Activated CD4-positive, CD25-positive, alpha-beta regulatory T cell treated with anti-CD3 and anti-CD28 coated beads, Interleukin-2, amount 50 U/mL, for 24 hours (primary cell): ENCODE data around the gene UBE2V1.
"Not testable (repeated sequence)": the region's sequence is repeated elsewhere in the genome, so short reads cannot be mapped to it uniquely, and the experiment has no call there.

Source experiments
- ATAC-seq, 2 donors: fragments of 150-1000 bp; cut with Tn5 transposase; one replicate each; pipeline ENCODE4 v1.10.0; 2021; ENCODE audit warnings: mild to moderate bottlenecking in 1 of 2, moderate library complexity in 1 of 2

Gene UBE2V1

DNA sequence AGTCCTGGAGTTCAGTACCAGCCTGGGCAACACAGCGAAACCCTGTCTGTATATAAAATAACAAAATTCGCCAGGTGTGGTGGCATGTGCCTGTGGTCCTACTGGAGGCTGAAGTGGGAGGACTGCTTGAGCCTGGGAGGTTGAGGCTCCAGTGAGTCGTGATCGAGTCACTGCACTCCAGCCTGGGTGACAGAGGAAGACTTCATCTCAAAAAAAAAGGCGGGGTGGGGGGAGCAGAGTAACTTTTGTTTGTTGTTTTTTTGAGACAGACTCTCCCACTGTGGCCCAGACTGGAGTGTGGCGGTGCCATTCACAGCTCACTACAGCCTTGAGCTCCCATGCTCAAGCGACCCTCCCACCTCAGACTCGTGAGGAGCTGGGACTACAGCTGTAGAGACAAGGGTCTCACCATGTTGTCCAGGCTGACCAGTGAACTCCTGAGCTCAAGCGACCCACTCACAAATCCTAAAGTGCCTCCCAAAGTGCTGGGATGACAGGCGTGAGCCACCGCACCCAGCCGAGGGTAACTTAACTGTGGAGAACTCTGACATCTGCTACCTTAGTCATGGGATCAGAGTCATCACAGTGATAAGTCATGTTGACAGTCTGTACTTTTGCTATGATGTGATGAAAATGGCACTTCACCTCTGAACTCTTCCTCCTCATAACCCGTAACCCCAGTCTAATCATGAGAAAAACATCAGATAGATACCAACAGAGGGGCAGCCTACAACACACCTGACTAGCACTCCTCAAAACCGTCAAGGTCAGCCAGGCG, 24.1 kb upstream of the UBE2V1 start:
- peak; percentile 83 to 87 for ATAC-seq

DNA sequence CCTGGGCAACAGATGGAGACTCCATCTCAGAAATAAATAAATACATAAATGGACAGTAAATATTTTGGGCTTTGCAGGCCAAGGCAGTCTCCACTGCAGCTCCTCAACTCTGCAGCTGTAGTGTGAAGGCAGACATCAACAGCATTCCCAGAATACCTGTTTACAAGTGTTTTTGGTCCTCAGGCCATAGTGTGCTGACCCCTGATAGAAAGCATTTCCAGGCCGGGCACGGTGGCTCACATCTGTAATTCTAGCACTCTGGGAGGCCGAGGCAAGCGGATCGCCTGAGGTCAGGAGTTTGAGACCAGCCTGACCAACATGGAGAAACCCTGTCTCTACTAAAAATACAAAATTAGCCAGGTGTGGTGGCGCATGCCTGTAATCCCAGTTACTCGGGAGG, 22.2 kb upstream of the UBE2V1 start:
- not testable (repeated sequence) for ATAC-seq

DNA sequence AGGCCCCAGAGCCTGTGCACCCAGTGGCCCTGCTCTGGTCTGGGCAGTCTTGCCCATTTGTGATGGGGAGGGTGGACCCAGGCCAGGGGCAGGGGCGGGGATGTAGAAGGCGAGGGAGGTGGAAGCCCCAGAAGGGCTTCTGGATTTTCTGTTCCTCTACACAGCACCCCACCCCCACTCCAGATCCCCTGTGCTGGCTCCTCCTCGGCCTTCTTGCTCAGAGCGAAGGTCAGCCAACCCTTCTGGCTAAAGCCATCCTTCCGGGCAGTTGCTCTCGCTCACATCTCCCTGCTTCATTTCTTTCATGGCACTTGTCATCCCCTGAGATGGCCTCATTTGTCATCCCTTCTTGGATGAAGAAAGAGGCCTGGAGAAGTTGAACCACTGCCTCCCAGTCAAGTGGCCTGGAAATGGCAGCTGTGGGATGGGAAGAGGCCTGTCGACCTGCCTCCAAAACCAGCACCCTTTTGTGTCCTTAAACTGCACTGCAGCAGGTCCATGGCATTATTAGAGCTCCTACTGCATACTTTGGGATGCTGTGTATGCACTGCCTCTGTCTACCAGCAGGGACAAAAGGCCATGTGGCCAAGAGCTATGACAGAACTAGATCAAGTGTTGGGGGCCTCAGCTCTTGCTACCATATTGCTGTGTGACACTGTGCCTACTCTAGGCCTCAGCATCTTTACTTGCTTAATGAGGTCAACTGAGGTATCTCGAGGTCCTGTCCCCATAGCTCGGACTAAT, 20.7 kb upstream of the UBE2V1 start:
- no peak for ATAC-seq

DNA sequence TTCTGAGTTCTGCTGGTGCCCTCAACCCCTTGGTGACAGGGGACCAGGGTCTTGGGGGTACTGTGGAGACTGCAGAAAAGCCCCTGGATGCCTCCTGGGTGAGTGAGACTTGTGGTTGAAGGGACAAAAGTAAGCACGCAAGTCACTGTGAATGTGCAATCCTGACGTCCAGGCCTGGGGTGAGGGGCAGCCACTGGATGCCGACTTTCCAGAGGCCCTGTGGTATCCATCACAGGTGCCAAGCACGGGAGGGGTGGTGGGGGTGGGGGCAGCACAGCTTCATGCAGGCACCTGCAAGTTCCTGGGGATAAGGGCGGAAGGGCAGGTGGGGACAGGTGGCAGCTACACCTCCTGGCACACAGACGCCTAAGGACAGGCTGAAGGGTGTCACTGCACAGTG, 20.1 kb upstream of the UBE2V1 start:
- no peak for ATAC-seq

DNA sequence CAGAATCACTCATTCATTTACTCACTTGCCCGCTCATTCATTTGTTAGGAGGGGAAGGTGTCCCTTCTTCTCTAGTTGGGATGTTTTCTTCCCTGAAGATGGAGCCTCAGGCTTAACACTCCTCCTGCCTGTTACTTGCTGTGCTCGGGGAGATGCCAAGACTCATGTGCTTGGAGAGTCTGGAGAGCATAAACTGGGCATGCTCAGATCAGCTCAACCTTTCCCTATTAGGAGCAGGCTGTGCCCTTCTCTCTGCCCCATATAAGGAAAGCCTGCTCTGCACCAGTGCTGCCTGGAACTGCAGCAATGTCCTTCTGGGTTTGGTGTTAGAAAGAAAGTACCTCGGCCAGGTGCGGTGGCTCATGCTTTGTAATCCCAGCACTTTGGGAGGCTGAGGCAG, 18.0 kb upstream of the UBE2V1 start:
- no peak for ATAC-seq

GRCh38 chr20:50130356-50130723, 17.4 kb upstream of the UBE2V1 start:
- no peak for ATAC-seq

GRCh38 chr20:50129662-50130355, 16.9 kb upstream of the UBE2V1 start:
- no peak for ATAC-seq

DNA sequence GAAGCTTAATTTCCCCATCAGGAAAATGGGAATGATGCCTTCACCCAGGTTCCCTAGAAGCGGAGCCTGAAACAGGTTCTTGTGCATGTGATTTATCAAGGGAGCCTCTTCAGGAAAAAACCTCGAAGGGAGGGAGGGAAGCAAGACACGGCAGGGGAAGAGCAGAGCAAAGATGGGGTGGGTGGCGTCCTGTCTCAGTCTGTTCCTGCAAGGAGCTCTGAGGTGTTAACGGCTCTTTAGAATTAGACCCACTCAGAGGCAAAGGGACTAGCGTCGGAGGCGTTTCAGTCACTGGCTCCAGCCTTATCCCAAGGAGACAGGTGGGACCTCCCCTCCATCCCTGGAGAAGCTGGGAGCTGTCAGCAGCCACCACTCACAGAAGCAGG, 15.6 kb upstream of the UBE2V1 start:
- ATAC-seq = no peak

DNA sequence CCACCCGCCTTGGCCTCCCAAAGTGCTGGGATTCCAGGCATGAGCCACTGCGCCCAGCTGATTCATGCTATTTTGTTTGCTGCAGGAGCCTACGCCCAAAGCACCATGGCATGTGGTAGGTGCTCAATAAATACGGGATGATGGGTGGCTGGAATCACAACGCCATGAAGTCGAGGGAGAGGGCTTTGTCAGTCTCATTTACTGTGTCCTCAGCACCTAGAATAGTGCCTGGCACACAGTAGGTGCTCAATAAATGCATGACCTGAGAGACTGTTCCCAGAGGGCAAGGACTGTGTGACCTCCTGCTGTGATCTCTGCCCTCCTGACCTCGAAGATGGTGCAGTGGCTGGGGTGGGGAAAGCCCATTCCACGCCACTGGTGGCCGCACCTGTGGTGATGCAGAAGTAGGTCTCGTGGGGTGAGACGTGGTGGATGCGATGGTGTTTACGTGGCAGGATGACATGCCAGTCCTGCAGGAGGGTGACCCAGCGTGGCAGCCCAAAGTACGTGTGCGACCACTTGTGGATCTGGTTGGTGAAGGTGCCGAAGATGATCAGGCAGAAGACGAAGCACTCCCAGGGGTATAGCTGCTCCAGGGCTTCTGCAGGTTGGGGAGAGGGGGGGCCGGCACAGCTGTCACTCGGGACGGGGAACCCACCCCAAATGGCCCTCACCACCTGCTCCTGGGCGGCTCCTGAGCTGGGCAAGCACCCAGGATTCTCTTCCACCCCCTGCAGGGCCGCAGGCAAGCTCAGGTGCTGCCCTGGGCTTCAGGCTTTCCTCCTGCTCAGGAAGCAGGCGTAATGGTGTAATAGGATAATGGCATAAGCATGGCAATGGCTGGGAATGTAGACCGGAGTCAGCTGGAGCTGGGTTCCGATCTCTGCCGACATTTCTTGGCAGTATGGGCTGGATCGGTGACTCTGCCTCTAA, 14.9 kb upstream of the UBE2V1 start:
- ATAC-seq = no peak

GRCh38 chr20:50126662-50127061, 13.7 kb upstream of the UBE2V1 start:
- no peak for ATAC-seq

GRCh38 chr20:50125279-50125678, 12.3 kb upstream of the UBE2V1 start:
- ATAC-seq = no peak

DNA sequence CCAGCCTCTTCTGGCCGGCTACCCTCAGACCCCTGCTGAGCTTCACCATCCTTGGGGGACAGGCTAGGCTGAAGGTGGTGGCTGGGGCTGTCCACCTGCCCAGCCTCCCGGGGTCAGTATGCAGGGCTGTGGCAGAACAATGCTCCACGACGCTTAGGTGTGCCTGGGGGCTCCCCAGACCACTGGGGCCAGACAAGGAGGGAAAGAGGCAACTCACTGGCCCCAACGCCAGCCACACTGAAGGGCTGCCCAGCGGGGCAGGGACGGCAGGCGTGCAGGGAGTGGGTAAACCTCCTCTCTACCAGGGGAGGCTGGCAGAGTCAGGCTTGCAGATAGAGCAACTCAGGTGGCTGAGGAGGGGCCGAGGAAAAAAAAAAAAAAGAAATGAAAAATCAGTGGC, 11.5 kb upstream of the UBE2V1 start:
- no peak for ATAC-seq

DNA sequence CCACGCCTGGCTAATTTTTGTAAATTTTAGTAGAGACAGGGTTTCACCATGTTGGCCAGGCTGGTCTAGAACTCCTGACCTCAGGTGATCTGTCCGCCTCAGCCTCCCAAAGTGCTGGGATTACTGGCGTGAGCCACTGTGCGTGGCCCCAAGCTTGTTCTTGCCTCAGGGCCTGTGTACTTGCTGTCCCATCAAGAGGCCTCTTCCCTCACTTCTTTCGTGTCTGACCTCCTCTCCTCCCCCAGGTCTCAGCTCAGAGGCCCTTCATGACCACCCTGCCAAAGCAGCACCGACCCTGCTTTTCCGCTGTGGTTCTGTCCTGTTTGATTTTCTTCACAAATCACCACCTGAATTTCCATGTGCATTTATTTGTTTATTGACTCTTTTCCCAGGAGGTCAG, 10.5 kb upstream of the UBE2V1 start:
- ATAC-seq = no peak

GRCh38 chr20:50122763-50123162, 9.8 kb upstream of the UBE2V1 start:
- no peak for ATAC-seq

GRCh38 chr20:50121858-50122271, 8.9 kb upstream of the UBE2V1 start:
- ATAC-seq = peak in 1 of 2 donors; percentile 25

DNA sequence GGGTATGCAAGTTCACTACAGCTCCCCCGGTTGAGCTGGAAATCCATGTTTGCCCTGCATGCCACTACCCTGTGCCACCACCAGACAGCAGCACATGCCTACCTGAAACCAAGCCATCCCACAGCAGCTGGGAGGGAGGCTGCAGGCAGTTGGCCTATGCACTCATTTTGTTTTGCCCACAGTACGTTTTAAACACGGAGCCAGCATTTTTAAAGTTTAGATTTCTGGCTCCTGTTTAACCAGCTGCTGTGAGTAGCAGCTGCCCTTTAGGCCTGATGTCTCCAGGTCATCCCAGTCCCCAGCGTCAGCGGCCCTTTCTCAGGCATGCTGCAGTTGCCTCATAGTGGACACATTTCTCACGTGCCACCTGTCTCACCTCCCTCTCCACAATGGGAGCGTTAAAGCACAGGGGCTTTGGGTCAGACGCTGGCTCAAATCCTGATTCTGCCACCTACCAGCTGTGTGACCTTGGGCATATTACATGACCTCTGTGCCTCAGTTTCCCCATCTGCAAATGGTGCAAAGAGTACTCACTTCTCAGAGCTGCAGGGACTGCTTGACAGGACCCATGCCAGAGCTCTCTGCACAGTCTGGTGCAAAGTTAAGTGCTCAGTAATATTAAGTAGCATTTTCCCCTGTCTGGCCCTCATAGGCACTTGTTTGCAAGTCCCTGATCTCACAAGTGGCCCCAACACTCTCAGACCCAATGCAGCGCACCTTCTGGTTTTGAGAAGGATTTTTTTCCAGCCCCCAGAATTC, 8.2 kb upstream of the UBE2V1 start:
- ATAC-seq = peak; percentile 61 to 63

DNA sequence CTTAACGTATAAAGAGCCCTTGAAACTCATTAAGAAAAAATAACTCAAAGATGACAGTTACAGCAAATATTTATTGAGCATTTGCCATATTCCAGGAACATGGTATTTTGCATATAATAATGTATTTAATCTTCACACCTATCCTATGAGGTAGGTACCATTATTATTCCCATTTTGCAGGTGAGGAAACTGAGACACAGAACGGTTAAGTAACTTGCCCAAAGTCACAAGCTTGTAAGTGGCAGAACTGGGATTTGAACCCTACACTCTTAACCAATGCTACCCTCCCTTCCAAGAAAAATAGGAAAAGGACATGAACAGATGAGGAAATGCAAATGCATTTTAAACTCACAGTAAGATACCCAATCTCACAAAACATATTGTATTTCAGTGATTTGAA, 5.3 kb upstream of the UBE2V1 start:
- ATAC-seq = no peak

- no peak for ATAC-seq
Measured at GRCh38 chr20:50116368-50116999, 3.5 kb upstream of the UBE2V1 start.

DNA sequence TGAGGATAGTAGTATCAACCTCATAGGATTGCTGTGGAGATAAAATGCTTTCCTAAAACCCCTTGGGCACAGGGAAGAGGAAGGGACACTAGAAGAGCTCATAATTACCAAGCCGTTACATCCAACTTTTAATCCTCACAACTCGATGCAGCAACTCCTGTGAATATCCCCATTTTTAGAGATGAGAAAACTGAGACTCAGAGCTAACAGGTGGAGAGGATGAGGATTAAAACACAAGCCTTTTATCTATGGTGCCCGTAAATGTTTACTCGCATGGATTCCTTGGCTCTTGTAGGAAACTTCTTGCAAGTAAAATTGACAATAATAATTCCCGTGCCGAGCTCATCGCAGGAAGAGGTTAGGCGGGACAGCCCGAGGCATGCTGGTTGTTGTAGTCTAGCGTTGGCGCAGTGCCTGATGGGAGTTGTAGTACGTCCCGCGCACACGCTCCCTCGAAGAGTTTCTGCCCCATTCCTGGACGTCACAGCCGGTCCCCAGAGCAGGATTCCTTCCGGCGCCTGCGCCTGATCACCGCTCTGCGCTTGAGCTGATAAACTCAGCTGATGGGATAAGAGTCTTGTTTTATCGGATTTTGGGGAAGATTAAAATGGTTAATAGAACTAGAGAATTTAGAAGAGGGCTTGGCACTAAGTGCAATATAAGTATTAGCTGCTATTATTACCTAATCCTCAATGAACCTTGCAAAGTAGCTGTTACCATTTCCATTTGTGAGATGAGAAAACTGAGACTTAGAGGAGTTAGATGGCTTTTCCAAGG, 2.8 kb upstream of the UBE2V1 start:
- peak; percentile 82 to 85 for ATAC-seq

DNA sequence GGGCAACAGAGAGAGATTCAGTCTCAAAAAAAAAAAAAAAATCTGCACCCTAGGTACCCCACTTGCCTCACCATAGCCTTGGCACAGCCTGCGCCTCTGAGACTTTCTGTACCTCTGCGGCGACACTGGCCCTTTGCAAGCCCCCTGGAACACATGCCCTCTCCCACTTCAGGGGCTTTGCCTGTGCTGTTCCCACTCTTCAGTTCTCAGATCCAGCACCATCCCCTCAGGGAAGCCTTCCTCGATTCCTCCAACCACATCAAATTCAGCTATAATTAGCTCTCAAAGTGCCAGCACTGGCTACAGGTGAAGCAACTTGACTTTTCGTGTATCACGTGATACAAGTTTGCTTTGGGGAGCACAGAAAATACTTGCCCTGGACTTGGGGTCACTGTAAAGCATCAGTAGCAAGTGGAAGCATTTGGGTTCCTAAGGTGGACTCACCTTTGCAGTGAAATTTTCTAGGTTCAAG, 2.1 kb upstream of the UBE2V1 start:
- no peak for ATAC-seq
